HG03139 (cell line): ENCODE data around the gene IGF2BP2.
"Not testable (repeated sequence)": the region's sequence is repeated elsewhere in the genome, so short reads cannot be mapped to it uniquely, and the experiment has no call there.

ENCODE experiments used
- ATAC-seq: cut with Tn5 transposase; IDR thresholded peaks from one replicate; pipeline ENCODE4 v1.9.1; 2021; ENCODE audit not compliant: unreplicated experiment

Gene IGF2BP2

DNA sequence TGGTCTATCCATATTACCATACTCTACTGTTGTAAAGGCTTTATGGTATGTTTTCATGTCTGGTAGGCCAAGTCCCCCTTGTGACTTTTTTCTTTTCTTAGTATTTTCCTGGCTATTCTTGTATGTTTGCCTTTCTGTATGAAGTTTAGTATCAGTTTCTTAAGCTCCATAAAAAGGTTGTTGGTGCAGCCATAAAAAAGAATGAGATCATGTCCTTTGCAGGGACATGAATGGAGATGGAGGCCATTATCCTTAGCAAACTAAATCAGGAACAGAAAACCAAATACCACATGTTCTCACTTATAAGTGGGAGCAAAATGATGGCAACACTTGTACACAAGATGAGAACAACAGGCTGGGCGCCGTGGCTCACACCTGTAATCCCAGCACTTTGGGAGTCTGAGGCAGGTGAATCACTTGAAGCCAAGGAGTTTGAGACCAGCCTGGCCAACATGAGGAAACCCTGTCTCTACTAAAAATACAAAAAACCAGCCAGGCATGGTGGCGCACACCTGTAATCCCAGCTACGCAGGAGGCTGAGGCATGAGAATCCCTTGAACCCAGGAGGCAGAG, 13.7 kb upstream of the IGF2BP2 start:
- not testable (repeated sequence) for ATAC-seq

- ATAC-seq, result no peak
These were observed 12.6 kb upstream of the IGF2BP2 start for GRCh38 chr3:185837414-185837813.

GRCh38 chr3:185831990-185832389, 7.1 kb upstream of the IGF2BP2 start:
- no peak for ATAC-seq

DNA sequence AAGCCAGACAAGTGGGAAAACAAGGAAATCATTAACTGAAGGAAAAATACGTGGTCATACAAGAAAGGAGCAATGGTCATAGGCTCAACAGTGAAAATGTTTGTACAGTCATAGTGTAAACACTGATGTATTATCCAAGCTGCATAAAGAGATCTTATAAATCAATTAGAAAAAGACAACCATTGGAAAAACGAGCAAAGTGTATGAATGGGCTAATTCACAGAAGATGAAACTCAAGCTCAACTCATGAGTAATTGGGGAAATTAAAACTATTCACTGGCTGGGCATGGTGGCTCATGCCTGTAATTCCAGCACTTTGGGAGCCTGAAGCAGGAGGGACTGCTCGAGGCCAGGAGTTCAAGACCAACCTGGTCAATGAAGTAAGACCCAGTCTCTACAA, 6.4 kb upstream of the IGF2BP2 start:
- no peak for ATAC-seq

GRCh38 chr3:185830018-185830797, 5.4 kb upstream of the IGF2BP2 start:
- no peak for ATAC-seq

DNA sequence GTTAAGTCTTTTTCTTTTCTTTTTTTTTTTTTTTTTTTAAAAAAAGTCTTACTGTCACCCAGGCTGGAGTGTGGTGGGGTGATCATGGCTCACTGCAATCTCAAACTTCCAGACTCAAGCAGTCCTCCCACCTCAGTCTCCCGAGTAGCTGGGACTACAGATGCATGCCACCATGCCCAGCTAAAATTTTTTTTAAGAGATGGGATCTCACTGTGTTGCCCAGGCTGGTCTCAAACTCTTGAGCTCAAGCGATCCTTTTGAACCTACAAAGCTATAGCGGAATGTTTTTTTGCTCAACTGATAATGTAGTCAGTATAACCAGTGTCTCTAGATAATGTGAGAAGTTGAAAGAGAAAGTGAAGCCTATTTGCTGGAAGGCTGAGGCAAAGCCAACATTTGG, 3.9 kb upstream of the IGF2BP2 start:
- no peak for ATAC-seq

DNA sequence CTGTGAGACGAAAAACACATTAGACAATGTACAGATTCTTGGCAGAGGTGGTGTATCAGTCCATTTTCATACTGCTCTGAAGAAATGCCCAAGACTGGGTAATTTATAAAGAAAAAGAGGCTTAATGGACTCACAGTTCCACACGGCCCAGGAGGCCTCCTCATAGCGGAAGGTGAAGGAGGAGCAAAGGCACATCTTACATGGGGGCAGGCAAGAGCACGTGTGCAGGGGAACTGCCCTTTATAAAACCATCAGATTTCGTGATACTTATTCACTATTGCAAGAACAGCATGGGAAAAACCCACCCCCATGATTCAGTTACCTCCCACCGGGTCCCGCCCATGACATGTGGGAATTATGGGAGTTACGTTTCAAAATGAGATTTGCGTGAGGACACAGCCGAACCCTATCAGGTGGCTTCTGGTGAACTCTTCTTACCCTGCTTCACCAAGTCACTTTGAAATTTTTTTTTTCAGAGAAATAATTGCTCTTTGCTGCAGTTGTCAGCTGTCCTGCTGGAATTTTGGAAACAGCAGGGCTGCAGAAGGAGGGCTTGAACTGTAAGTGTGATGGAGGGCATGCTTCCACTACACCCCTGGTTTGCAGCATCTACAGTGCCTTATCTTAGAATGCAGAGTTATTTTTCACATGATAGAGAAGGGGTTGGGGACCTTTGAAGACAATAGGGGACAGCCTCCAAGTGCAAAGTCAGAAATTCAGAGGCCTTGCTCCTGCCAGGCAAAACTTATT, 2.9 kb upstream of the IGF2BP2 start:
- ATAC-seq, result no peak

DNA sequence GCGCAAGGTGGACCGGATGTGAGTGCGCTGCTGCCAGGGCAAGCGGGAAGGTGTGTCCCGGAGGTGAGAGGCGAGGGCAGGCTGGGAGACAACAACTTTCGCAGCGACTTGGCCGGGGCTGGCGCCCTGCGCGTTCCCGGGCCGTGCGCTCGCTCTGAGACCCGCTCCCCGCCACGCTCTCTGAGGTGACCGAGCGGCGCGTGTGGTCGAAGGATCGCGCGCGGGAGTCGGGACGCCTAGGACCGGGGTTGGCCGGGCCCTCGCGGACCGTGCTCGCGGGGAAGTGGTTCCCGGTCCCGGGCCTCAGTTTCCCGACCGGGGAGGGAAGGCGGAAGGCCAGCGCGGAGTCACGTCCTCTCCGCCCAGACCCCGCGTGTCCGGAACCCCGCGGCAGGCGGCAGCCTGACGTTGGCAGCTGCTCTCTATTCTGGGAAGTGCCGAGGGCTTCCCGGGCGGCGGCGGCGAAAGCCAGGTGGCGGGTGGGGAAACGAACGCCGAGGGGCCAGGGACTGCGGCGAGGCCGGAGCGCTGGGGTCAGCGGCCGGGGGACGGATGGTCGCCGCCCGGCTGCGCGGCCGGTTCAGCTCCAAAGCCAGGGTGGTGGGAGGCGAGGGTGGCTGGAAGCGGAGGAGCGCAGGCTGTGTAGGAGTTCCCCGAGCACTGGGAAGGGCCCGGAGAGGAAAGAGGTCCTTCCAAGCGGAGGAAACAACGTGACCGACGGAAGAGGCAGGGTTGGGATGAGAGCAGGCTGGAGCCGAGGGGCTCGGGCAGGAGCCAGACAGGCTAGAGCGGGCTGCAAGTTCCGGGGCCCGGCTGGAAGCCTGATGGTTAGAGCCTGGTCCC, 1.0 kb upstream of the IGF2BP2 start:
- peak; percentile 43 for ATAC-seq

GRCh38 chr3:185824051-185825005, 514 bp downstream of the IGF2BP2 start:
- peak; percentile 21 for ATAC-seq

DNA sequence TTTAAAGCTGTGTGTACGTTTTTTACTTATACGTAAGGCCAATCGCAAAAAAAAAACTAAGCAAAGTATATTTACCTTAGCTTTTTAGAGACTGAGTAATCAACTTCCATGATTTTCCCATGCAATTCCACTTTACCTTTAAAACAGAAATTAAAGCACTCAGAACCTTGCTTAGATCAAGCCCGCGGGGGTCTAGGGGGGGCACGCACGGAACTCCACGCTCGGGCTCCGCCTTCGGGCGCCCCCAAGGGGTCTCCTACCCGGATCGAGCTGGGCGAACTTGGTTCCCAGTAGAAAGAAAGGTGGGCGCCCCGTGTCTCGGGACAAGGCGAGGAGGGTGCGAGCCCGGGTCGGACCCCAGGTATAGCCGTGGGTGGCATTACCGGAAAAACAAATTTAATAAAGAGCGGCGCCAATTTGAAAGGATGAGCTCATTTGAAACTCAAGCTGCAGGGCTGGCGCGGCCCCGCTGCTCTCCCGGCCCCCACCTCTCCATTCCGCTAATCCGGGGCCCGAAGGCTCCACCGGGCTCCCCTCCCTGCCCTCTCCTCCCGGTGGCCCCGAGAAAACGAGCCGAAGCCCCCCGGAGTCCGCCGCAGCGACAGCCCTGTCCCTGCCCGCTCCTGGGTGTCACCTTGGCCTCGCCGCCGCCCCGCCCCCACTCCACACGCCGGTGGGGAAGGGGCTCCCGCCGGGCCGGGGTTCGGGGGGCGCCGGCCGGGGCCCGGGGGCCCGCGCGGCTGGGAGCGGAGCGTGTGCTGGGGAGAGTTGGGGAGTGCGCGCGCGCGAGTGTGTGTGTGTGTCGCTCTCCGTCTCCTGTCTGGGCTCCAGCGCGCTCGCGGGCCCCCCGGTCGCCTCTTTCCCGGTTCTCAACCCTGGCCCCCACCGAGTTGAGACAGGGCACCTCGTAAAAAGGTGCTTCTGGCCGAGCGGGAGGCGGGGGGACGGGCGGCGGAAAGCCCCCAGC, 1.5 kb downstream of the IGF2BP2 start:
- ATAC-seq, result no peak

DNA sequence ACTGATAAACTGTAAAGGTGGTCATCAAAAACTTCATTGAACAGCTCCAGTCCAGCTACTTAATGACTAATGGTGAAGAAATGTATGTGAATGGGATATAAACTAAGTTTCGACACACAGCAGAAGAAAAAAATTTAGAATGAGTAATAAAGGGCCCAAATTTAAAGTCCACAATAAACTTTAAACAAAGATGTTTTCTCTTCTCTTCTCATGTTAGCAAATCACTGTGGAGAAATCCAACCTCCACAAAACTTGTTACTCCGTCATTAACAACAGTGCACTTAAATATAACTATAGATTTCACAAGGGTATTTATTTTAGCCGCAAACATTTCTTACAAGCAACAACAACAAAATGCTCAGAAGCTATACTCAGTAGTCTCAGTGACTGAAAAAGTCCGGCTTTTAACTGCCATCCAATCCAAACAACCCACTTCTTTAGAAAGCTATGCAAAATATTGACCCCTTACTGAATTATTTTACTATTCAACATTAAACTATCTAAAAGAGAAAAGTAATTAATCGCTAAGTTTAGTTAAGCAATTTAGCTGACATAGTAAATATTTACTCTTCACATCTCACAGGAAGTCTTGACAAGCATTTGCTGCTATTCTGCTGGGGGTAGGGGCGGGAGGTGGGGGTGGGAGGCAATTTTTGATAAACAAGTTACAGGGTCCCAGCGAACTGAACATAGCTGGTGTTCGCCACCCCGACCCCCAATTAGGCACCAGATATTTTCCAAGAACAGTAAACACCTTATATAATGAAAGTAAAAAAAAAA, 2.4 kb downstream of the IGF2BP2 start:
- ATAC-seq, result no peak

- ATAC-seq, result no peak
These were observed 3.7 kb downstream of the IGF2BP2 start for GRCh38 chr3:185820973-185821758.

DNA sequence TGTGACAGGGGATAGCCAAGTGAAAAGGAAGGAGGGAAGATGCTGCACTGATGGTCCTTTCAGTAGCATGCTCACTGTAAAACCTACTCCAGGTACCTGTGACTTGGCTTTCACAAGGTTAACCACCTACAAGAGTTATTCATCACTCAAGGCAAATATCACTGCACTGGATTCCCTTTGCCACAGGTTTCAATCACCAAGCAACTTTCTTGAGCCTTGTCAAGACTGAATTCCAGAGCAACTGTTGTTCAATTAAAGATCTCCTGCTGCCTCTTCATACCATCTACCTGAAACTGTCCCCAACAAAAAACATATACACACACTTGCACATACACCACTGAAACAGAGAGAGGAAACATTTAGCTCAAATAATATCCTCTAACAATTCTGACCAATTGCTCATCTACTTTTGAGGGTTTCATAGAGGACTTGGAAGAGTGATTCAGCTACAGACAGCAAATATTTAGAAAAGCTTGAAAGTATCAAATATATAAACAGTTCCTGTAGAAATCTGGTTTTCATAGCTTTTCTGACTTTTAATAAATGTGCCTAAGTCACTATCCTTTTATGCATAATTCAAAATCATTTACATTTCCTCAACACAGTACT, 6.5 kb downstream of the IGF2BP2 start:
- no peak for ATAC-seq

DNA sequence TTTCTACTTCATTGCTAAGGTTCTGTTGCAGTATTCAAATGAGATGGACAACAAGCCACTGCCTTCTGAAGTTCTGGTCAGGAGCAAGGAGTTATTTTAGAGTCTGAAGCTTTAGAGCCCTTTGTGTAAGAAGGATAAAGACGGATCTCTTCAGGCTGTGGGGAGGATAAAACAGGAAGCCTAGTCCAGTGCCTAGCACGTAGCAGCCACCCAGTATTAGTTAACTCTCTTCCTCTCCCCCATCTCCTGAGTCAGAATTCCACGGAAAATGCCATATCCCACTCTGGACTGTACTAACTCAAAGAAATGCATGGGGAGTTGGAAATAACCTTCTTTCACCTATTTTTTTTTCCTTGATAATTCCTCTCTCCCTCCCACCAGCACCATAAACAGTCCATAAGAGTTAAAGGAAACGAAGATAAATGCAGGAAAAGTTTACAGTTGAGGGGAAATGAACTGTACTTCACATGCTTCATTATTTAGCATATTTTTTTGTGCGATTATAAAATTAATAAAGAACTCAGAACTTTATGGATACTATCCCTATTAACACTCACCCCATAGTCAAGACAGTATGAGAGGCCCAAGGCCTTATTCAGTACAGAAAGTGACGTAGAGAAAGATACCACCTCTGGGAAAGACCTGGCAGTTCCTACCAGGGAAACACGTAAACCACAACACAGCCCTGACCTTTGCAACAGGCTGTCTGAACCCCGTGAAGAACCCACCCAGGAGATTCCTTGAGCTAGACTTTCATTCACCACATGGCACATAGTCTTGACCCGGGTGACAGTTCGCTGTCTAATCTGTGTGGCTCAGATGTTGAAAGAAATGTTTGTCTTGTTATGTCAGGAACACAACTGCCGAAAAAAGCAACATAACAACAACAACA, 9.2 kb downstream of the IGF2BP2 start:
- ATAC-seq, result no peak

GRCh38 chr3:185813691-185814215, 11.1 kb downstream of the IGF2BP2 start:
- ATAC-seq, result no peak

DNA sequence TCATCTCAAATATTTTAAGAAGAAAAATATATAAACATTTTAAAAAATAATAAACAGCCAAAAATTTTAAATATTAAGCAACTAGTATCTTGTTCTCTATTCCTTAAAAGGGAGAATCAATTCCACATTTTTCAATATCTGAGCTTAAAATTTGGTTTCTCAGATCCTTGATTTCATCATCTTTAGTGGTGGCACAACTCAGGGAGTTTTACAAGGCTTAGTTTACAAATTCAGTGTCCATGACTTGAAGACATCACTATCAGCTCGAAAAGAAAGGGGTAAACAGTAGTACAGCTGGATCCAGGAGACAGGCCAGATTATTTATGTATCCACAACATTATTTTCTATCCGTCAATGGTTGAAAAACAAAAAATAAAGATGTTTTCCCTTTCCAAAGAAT, 11.6 kb downstream of the IGF2BP2 start:
- ATAC-seq, result no peak
